Measurements from ENCODE around the gene GALNT17.

DNA sequence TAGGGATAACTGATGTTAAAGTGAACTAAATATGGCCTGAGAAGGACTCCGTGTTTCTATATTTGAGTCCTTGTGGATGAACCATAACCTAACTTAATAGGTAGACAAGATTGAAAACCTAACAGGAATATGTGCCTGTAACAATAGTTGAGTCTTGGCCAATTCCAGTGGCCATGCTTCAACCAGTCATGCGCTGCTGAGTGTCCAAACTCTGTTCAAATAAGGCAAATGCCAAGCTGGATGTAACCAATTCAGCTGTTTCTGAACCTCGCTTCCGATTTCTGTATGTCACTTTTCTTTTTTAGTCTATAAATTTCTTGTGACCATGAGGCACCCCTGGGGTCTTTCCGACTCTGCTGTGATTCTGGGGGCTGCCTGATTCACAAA is 608.2 kb downstream of the GALNT17 start:
- TF ChIP-seq, protein P1, sequence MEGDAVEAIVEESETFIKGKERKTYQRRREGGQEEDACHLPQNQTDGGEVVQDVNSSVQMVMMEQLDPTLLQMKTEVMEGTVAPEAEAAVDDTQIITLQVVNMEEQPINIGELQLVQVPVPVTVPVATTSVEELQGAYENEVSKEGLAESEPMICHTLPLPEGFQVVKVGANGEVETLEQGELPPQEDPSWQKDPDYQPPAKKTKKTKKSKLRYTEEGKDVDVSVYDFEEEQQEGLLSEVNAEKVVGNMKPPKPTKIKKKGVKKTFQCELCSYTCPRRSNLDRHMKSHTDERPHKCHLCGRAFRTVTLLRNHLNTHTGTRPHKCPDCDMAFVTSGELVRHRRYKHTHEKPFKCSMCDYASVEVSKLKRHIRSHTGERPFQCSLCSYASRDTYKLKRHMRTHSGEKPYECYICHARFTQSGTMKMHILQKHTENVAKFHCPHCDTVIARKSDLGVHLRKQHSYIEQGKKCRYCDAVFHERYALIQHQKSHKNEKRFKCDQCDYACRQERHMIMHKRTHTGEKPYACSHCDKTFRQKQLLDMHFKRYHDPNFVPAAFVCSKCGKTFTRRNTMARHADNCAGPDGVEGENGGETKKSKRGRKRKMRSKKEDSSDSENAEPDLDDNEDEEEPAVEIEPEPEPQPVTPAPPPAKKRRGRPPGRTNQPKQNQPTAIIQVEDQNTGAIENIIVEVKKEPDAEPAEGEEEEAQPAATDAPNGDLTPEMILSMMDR (conservative IDR thresholded peaks at IDR 0.05) = no peak
- TF ChIP-seq EZH2 (IDR thresholded peaks at IDR 0.05; ENCODE audit: low read depth) = no peak
